GM23338 (cell line): ENCODE measurements around the gene SPINK5. TPM values are rescaled to one million over a fixed set of nuclear protein-coding genes. Genes with fewer than 3 reads are reported as not detected.

Experiments
- ATAC-seq: fragments of 200-7000 bp; cut with Tn5 transposase; 3 replicates; pipeline ENCODE4 v1.9.1; 2020
- DNase-seq: peaks from one replicate; pipeline ENCODE4 v3.0.0-alpha.2; 2015; ENCODE audit warnings: low spot score
- H2AFZ ChIP-seq: fragments of 200-600 bp; sonication (generic); 2 replicates; pipeline ENCODE4 v1.8.0; 2016; ENCODE audit warnings: antibody characterized with exemption, mild to moderate bottlenecking, moderate library complexity
- H3F3A ChIP-seq: fragments of 200-600 bp; sonication (generic); replicated peaks from 2 replicates; pipeline ENCODE4 v1.8.0; 2017; ENCODE audit warnings: antibody characterized with exemption, mixed run types, low read depth
- H3K27ac ChIP-seq: fragments of 200-600 bp; sonication (generic); 2 replicates; pipeline ENCODE4 v1.6.1; 2016; ENCODE audit warnings: low read depth
- H3K27me3 ChIP-seq: fragments of 200-600 bp; sonication (generic); 2 replicates; pipeline ENCODE4 v1.8.0; 2016; ENCODE audit warnings: mild to moderate bottlenecking, mixed run types, moderate library complexity; ENCODE audit not compliant: insufficient read depth
- H3K36me3 ChIP-seq: fragments of 200-600 bp; sonication (generic); 2 replicates; pipeline ENCODE4 v1.8.0; 2016; ENCODE audit warnings: mild to moderate bottlenecking; ENCODE audit not compliant: insufficient read depth
- H3K4me1 ChIP-seq: fragments of 200-600 bp; sonication (generic); 2 replicates; pipeline ENCODE4 v1.8.0; 2016; ENCODE audit warnings: mild to moderate bottlenecking, moderate library complexity; ENCODE audit not compliant: insufficient read depth
- H3K4me2 ChIP-seq: fragments of 200-600 bp; sonication (generic); 2 replicates; pipeline ENCODE4 v1.7.1; 2017; ENCODE audit warnings: mixed run types
- H3K4me3 ChIP-seq: fragments of 200-600 bp; sonication (generic); 2 replicates; pipeline ENCODE4 v1.6.1; 2016; ENCODE audit warnings: mixed run types
- H3K79me2 ChIP-seq: fragments of 200-600 bp; sonication (generic); replicated peaks from 2 replicates; pipeline ENCODE4 v1.8.0; 2017; ENCODE audit warnings: mild to moderate bottlenecking; ENCODE audit not compliant: insufficient read depth
- H3K9me2 ChIP-seq: fragments of 200-600 bp; sonication (generic); 2 replicates; pipeline ENCODE4 v1.8.0; 2017; ENCODE audit not compliant: insufficient read depth
- H4K20me1 ChIP-seq: fragments of 200-600 bp; sonication (generic); replicated peaks from 2 replicates; pipeline ENCODE4 v1.8.0; 2017; ENCODE audit warnings: mild to moderate bottlenecking; ENCODE audit not compliant: insufficient read depth
- H3K27ac Mint-ChIP-seq: 2 replicates; pipeline ENCODE4 v1.8.0; 2020; ENCODE audit warnings: inconsistent platforms, mild to moderate bottlenecking, moderate library complexity, mixed read lengths
- H3K27me3 Mint-ChIP-seq: 3 replicates; pipeline ENCODE4 v1.8.0; 2022; ENCODE audit warnings: low read depth, mild to moderate bottlenecking, moderate library complexity, mixed read lengths, inconsistent platforms; ENCODE audit not compliant: insufficient read depth, poor library complexity
- H3K36me3 Mint-ChIP-seq: 3 replicates; pipeline ENCODE4 v1.8.0; 2021; ENCODE audit warnings: low read depth, mild to moderate bottlenecking, inconsistent platforms, moderate library complexity, mixed read lengths
- H3K4me1 Mint-ChIP-seq: 3 replicates; pipeline ENCODE4 v1.8.0; 2020; ENCODE audit warnings: mild to moderate bottlenecking, inconsistent platforms, mixed read lengths
- H3K4me3 Mint-ChIP-seq: 3 replicates; pipeline ENCODE4 v1.8.0; 2021; ENCODE audit warnings: moderate library complexity, mild to moderate bottlenecking, inconsistent platforms, mixed read lengths
- H3K9me3 Mint-ChIP-seq: 3 replicates; pipeline ENCODE4 v1.8.0; 2020; ENCODE audit warnings: moderate library complexity, mild to moderate bottlenecking, inconsistent platforms, mixed read lengths
- ETS1 ChIP-seq: IDR thresholded peaks from 2 replicates; pipeline ENCODE4 v1.6.1; 2016; ENCODE audit warnings: antibody characterized with exemption
- POLR2AphosphoS5 ChIP-seq: IDR thresholded peaks from 2 replicates; pipeline ENCODE4 v1.6.1; 2016; ENCODE audit warnings: antibody characterized with exemption, low read depth
- ZNF462 ChIP-seq: fragments of 250-450 bp; sonication (Bioruptor Pico); IDR thresholded peaks from 2 replicates; pipeline ENCODE4 v1.5.0; 2020; ENCODE audit warnings: mild to moderate bottlenecking, moderate library complexity
- polyA plus RNA-seq: library from polyadenylated mRNA; unstranded; fragments of >200 nt; fragmentation: Nextera tagmentation; extraction: Ambion mirVana; gene quantifications from 2 replicates; pipeline ENCODE4 v1.2.1, GENCODE V29; 2016
- total RNA-seq: library from RNA; depleted of rRNA; stranded (reverse); fragments of >200 nt; shearing (Covaris generic); gene quantifications from 2 replicates; pipeline ENCODE4 v1.2.3, GENCODE V29; 2014
- TF ChIP-seq, protein P1 (sequence below), 2 experiments: fragments of 200-600 bp in 1 of 2; sonication (generic) in 1 of 2; conservative IDR thresholded peaks; 2 replicates each; pipeline versions ENCODE4 v1.5.1 to v1.6.1; 2016 to 2017; ENCODE audit warnings: antibody characterized with exemption in 2 of 2, low read depth in 2 of 2, mild to moderate bottlenecking in 2 of 2, moderate library complexity in 1 of 2

Gene SPINK5
- total and polyA plus RNA-seq, 2 experiments from 2014 or later = 4.5 to 8.8 TPM

DNA sequence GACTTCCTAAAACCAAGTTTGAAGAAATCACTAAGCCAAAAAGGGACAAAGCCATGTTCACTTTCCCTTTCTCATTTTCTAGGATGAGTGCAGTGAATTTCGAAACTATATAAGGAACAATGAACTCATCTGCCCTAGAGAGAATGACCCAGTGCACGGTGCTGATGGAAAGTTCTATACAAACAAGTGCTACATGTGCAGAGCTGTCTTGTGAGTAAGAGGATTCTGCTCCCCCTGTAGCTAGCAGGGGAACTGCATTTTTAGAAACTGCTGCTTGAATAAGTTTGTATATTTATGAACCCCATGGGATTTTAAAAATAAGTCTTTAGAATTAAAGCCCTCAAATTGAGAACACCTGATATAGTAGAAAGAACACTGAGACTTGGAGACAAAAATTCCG, 61.9 kb downstream of the SPINK5 start (continued):
- TF ChIP-seq ZNF462 (CRISPR knock-in tag) = no peak
- TF ChIP-seq ETS1 = no peak
- TF ChIP-seq, protein P1, sequence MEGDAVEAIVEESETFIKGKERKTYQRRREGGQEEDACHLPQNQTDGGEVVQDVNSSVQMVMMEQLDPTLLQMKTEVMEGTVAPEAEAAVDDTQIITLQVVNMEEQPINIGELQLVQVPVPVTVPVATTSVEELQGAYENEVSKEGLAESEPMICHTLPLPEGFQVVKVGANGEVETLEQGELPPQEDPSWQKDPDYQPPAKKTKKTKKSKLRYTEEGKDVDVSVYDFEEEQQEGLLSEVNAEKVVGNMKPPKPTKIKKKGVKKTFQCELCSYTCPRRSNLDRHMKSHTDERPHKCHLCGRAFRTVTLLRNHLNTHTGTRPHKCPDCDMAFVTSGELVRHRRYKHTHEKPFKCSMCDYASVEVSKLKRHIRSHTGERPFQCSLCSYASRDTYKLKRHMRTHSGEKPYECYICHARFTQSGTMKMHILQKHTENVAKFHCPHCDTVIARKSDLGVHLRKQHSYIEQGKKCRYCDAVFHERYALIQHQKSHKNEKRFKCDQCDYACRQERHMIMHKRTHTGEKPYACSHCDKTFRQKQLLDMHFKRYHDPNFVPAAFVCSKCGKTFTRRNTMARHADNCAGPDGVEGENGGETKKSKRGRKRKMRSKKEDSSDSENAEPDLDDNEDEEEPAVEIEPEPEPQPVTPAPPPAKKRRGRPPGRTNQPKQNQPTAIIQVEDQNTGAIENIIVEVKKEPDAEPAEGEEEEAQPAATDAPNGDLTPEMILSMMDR (conservative IDR thresholded peaks at IDR 0.05; ENCODE audit: low read depth in 2 of 2) = 0 out of 4 replicates have a peak, but pooled peaks of 1 of the 2 experiments have one; percentile 28

- Mint-ChIP-seq H3K27ac (no peak overlapping the region), H3K36me3 (no peaks in the 10 kb centered on the region), H3K27me3 (no peaks in the 10 kb centered on the region), H3K9me3 (no peaks in the 10 kb centered on the region), H3K4me3 (no peak overlapping the region), H3K4me1 (no peaks in the 10 kb centered on the region)
- no peaks in the 10 kb centered on the region for H3K79me2 ChIP-seq
- no peaks in the 10 kb centered on the region for H3K27me3 ChIP-seq
- no peaks in the 10 kb centered on the region for H3F3A ChIP-seq
- no peak overlapping the region for H3K4me3 ChIP-seq
- H2AFZ ChIP-seq = no peak overlapping the region
- no peak for TF ChIP-seq POLR2AphosphoS5
- DNase-seq (no peak), ATAC-seq (no peak)
- H3K9me2 ChIP-seq = no peaks in the 10 kb centered on the region
- no peak overlapping the region for H3K4me2 ChIP-seq
- no peaks in the 10 kb centered on the region for H4K20me1 ChIP-seq
- H3K4me1 ChIP-seq = no peaks in the 10 kb centered on the region
- H3K27ac ChIP-seq = no peak overlapping the region
- H3K36me3 ChIP-seq = no peaks in the 10 kb centered on the region
These were observed 71.6 kb downstream of the SPINK5 start for GRCh38 chr5:148135091-148136048.
